HFFc6 (cell line): ENCODE results near the gene FRY. TPM values are rescaled to one million over a fixed set of nuclear protein-coding genes. Genes with fewer than 3 reads are reported as not detected.

Experiments used
- DNase-seq: peaks from one replicate; pipeline ENCODE4 v3.0.0-alpha.2; 2018
- H3K27ac Mint-ChIP-seq: 2 replicates; pipeline ENCODE4 v1.8.0; 2020; ENCODE audit warnings: mild to moderate bottlenecking, mixed read lengths
- H3K27me3 Mint-ChIP-seq: 2 replicates; pipeline ENCODE4 v1.8.0; 2021; ENCODE audit warnings: mild to moderate bottlenecking, moderate library complexity, mixed read lengths; ENCODE audit not compliant: insufficient read depth
- H3K36me3 Mint-ChIP-seq: 2 replicates; pipeline ENCODE4 v1.8.0; 2021; ENCODE audit warnings: low read depth, mixed read lengths
- H3K4me1 Mint-ChIP-seq: 2 replicates; pipeline ENCODE4 v1.8.0; 2020; ENCODE audit warnings: low read depth, mixed read lengths
- H3K4me3 Mint-ChIP-seq: 2 replicates; pipeline ENCODE4 v1.8.0; 2020; ENCODE audit warnings: mild to moderate bottlenecking, moderate library complexity, mixed read lengths
- H3K9me3 Mint-ChIP-seq: 2 replicates; pipeline ENCODE4 v1.8.0; 2020; ENCODE audit warnings: mild to moderate bottlenecking, mixed read lengths
- CTCF ChIP-seq: fragments of 200-600 bp; sonication (generic); IDR thresholded peaks from 2 replicates; pipeline ENCODE4 v1.5.0; 2021; ENCODE audit warnings: antibody characterized with exemption, mild to moderate bottlenecking
- total RNA-seq, 6 experiments: library from RNA; stranded (reverse); fragmentation: NEBNext Ultra II Directional; extraction: Animal tissue kit (Norgen Biotek cat#: 25700); gene quantifications; 2 replicates in 1 of 6; 3 replicates in 5 of 6; pipeline ENCODE4 v1.2.3, GENCODE V29; 2021

The FRY gene
- total RNA-seq, 6 experiments from 2014 or later, result 12.3 to 19.2 (median 13.8) TPM

- no peak for DNase-seq
- H3K4me1 Mint-ChIP-seq, result peaks cover 19% of the 10 kb centered on the region
- no peak overlapping the region for H3K4me3 Mint-ChIP-seq
- no peaks in the 10 kb centered on the region; the same call in 1 of the 2 replicates for H3K36me3 Mint-ChIP-seq
- H3K9me3 Mint-ChIP-seq, result no peaks in the 10 kb centered on the region
- TF ChIP-seq CTCF, result no peak
- H3K27ac Mint-ChIP-seq, result no peak overlapping the region
- H3K27me3 Mint-ChIP-seq, result peaks cover 3% of the 10 kb centered on the region
Measured at GRCh38 chr13:32093006-32093405, 61.4 kb downstream of the FRY start.

GRCh38 chr13:32098272-32098671 is 66.7 kb downstream of the FRY start:
- Mint-ChIP-seq H3K9me3 (no peaks in the 10 kb centered on the region), H3K4me3 (no peak overlapping the region), H3K36me3 (no peaks in the 10 kb centered on the region), H3K27ac (no peak overlapping the region), H3K27me3 (no peaks in the 10 kb centered on the region; the same call in 1 of the 2 replicates), H3K4me1 (no peaks in the 10 kb centered on the region)
- DNase-seq, result no peak
- no peak for TF ChIP-seq CTCF

GRCh38 chr13:32105653-32106313 is 74.2 kb downstream of the FRY start:
- Mint-ChIP-seq H3K4me3 (no peak overlapping the region), H3K27me3 (no peaks in the 10 kb centered on the region), H3K9me3 (no peaks in the 10 kb centered on the region), H3K36me3 (peaks cover 5% of the 10 kb centered on the region; the same call in 1 of the 2 replicates), H3K4me1 (no peaks in the 10 kb centered on the region), H3K27ac (no peak overlapping the region)
- no peak for DNase-seq
- TF ChIP-seq CTCF, result no peak

GRCh38 chr13:32107474-32107873 is 75.9 kb downstream of the FRY start:
- Mint-ChIP-seq H3K27ac (no peak overlapping the region), H3K27me3 (no peaks in the 10 kb centered on the region), H3K4me3 (no peak overlapping the region), H3K9me3 (no peaks in the 10 kb centered on the region), H3K36me3 (peaks cover 5% of the 10 kb centered on the region; the same call in 1 of the 2 replicates), H3K4me1 (no peaks in the 10 kb centered on the region)
- no peak for DNase-seq
- TF ChIP-seq CTCF, result no peak

GRCh38 chr13:32107973-32108372 is 76.4 kb downstream of the FRY start:
- Mint-ChIP-seq H3K36me3 (peaks cover 5% of the 10 kb centered on the region; the same call in 1 of the 2 replicates), H3K4me3 (no peak overlapping the region), H3K27ac (no peak overlapping the region), H3K9me3 (no peaks in the 10 kb centered on the region), H3K27me3 (no peaks in the 10 kb centered on the region), H3K4me1 (no peaks in the 10 kb centered on the region)
- no peak for DNase-seq
- no peak for TF ChIP-seq CTCF
